NCI-H1105 (cell line): ENCODE results near the gene ZDHHC18.
"Not testable (repeated sequence)": the region's sequence is repeated elsewhere in the genome, so short reads cannot be mapped to it uniquely, and the experiment has no call there.

ENCODE experiments used
- DNase-seq: peaks from one replicate; lab custom pipeline; 2025; lab: John Stamatoyannopoulos, UW

The ZDHHC18 gene

GRCh38 chr1:26833432-26834405 is 7.2 kb downstream of the ZDHHC18 start:
- DNase-seq: no peak

DNA sequence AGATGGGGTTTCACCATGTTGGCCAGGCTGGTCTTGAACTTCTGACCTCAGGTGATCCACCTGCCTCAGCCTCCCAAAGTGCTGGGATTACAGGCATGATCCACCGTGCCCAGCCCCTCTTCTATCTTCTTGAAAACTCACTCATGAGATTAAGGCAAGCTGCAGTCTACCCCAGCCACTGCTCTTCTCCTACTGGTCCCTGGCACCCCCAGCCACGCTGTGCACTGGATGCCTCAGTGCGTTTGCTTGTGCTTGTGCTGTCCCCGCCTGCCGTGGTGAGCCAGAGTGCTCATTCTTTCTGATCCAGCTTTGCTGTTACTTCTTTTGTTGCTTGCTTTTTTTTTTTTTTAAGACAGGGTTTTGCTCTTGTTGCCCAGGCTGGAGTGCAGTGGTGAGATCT is 11.2 kb downstream of the ZDHHC18 start:
- DNase-seq: not testable (repeated sequence)

DNA sequence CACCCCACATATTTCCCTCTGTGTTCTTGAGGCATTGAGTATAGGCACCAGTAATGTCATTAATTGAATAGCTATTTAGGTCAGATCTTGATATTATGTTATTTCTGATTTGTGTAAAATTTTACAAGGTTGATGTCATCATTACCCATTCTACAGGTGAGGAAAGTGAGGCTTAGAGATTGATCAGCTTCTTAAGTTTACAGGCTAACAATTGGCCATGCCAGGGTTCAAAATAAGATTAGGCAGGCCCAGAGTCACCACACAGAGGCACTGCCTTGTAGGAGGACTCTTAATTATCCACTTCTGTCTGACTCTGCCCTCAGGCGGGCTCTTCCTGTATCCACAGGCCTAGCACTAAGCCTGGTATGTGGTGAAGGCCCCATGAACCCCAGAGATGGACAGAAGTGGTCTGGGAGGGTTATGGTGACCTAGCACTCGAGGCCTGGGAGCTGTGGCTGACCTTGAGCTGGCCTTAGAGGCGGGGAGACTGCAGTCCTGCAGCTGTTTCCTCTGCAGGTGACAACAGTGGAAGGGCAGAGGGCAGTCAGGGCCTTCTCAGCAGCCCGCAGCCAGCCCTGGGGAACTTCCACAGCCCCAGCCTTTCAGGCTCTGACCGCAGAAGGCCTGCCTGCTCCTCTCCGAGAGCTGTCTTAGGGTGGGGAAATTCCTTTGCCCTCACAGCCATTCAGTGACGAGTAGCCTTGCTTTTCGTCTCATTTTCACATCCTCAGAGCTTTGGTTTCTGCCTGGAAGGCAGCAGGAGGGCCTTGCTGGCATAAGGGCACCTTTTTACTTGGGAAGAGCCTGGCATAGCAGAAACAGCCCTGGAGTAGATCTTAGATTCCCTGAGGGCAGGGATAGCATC is 12.2 kb downstream of the ZDHHC18 start:
- DNase-seq: no peak

DNA sequence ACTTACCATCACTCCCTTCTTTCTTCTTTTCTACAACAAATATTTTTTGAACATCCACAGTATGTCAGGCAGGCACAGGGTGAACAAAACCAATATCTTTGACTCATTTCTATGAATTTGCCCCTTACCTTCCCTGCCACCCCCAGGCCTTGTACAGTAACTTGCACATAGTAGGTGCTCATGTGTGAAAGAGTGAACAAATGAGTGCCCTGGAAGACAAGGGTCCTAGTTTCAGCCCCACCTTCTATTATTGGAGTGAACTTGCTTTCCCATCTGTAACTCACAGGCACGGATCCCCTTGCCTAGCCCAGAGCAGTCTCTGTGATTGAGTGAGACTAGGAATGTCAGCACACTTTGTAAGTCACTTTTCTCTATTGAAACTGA is 12.8 kb downstream of the ZDHHC18 start:
- DNase-seq: no peak

- DNase-seq: no peak
Observed at GRCh38 chr1:26839779-26840178, 13.3 kb downstream of the ZDHHC18 start.

- no peak for DNase-seq
Observed at GRCh38 chr1:26844424-26845196, 18.1 kb downstream of the ZDHHC18 start.

- not testable (repeated sequence) for DNase-seq
Observed at GRCh38 chr1:26847826-26848225, 21.3 kb downstream of the ZDHHC18 start.

- no peak for DNase-seq
Observed at GRCh38 chr1:26848499-26848898, 22.0 kb downstream of the ZDHHC18 start.

- DNase-seq: no peak
Observed at GRCh38 chr1:26848941-26849774, 22.7 kb downstream of the ZDHHC18 start.

- DNase-seq: no peak
Observed at GRCh38 chr1:26851106-26851684, 24.7 kb downstream of the ZDHHC18 start.

- no peak for DNase-seq
Observed at GRCh38 chr1:26852701-26853100, 26.2 kb downstream of the ZDHHC18 start.

DNA sequence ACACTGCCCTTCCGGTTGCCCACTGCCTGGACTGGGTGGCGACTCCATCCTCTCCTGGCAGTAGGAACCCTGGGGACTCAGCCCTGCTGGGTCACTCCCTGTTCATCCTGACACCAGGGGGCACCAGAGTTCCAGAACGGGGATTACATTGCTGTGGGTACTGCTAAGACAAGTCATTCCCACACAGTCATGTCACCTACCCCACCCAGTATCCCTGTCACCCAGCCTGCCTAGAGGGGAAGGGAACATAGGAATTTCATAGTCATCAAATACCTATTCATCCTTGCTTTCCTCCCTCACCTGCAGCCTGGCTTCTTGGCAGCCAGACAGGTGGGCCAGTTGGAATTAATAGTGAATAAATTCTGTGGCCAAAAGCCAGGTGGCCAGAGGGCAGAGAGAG is 26.7 kb downstream of the ZDHHC18 start:
- DNase-seq: peak; percentile 46

DNA sequence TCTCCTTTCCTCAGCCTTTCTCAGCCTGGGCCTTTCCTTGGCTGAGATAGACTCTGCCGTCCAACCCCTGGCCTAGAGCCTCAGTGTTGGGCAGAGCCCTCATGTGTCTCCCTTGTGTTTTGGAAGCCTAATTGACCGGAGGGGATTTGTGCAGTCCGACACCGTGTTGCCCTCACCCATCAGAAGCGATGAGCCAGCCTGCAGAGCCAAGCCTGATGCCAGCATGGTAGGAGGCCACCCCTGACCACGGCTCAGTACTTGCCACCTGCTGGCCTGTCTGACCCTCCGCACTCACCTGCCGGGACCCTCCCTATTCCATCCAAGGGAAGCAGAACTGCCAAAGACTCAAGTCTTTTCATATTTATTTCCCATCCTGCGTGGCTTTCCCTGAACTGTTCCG is 27.1 kb downstream of the ZDHHC18 start:
- DNase-seq: no peak

DNA sequence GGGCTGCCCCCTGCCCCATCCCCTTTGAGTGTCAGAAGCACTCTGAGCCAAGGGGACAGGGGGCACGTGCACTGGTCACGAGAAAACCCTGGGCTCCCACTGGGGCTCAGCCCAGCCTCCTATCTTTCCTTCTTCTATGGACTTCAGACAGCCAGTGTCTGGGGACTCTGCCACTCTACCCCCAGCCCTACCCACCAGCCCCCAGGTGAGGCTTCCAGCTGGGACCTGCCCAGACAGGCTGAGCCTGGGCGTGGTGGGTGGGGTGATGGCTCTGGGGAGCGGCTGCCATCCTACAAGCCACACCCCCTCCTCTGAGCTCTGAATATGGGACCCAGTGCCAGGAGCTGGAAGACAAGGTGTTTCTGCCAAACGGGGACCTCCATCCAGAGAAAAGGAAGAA is 28.4 kb downstream of the ZDHHC18 start:
- peak; percentile 43 for DNase-seq

DNA sequence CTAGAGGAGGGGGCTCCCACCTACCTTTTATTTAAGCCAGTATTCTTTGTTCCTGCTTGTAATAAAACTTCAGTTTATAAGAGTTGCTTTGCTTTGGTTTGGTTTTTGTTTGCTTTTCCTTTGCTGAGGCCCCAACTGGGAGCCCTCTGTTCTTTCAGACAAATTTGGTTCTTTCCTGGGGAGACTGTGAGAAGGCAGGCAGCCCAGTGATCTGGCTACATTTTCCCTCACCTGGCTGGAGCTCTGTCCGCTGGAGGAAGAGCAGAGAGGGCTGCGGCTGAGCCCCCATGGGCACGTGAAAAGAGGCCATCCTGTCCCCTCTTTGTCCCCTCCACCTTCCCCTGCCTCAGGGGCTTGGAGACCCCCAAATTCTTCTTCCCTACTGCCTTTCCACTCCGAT is 29.1 kb downstream of the ZDHHC18 start:
- no peak for DNase-seq

DNA sequence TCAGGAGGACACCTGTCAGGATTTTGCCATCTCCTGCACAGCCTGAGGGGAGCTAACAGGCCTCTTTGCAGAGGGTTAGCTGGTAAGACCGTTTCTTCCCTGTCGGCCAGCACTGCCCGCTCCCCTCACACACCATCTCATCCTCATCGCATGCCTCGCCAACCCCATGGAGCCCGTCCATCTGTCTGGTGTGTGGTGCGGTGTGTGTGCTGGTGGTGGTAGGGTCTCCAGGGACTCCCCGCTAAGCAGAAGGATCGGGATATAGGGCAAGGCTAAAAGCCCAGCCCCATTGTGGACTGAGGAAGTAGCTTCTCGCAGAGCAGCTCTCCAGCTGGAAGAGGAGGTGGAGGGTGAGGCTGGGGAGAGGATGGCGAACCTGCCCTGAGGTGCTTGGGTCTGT is 29.7 kb downstream of the ZDHHC18 start:
- DNase-seq: no peak

DNA sequence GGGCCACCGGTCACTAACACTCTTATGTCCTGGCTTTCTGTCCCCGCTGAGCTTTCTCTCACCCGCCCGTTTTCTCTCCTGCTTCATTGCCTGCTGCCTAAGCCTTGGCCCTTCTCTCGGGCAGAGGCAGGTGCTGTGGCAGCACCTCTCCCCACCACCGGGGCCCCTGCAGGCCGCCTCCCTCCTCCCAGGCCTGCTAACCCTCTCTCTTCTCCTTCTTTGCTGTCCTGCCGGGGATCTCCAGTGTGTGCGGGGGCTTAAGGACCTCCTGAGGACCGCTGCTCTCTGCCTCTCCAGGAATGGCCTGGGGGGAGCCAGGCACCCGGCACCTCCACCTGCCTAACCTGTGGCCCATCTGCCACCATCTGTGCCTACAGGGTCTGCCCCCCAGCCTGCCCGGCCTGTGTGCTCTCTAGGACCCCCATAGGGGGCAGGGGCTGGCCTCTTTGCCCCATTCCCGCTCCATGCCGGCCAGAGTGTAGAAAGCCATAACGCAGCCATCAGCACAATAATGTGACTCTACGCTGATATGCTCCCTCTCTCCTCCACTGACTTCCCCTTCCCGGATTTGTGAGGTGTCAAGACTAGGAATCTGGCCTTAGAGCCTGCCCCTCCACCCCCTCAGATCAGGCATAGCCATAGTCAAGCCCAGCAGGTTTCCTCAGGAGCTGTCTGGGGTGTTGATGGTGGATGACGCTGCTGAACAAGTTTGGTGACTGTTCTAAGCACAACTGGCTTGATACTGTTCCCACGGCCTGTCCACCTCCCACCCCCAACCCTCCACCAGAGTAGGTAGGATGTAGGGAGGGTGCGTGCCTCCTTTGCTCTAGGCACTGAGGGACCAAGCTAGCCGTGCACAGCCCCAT is 30.3 kb downstream of the ZDHHC18 start:
- no peak for DNase-seq

DNA sequence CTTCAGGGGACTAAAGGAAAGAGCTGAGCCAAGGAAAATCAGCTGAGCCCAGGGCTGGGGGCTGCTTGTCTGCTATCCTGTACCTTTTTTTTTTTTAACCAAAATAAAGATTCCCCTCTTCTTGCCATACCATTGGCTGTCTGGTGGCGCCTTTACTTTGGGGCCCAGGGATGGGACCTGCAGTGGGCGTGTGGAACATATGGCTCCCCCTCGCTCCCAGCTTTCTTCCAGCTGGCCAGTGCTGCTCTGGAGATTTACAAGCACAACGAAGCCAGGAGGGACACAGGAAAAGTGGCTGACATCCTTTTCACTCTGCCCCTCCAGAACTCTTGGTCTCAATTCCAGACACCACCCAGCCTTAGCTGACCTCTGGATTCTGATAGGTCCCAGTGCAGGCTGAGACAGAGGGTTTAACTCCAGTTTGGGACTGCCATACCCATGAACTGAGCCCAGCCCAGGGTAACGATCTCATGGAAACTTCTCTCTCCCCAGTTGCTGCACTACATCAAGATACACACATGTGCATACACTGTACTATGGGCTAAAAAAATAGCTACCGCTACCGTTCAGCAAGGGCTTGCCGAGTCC is 31.1 kb downstream of the ZDHHC18 start:
- DNase-seq: no peak

DNA sequence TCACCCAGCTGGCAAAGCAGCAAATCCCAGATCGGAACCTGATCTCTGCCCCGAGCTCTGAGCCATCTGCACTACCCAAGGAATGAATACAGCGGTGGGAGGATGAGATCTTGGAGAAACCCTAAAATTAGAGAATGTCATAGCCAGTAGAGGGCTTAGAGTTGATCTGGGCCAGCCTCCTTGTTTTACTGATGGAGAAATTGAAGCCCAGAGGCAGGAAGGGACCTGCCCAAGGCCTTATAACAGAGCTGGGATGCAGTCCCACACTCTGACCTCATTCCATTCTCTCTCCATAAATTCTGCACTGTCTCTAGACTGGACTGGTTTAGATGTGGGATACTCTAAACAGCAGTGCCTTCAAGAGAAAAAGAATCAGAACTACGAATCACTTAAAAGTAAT is 31.7 kb downstream of the ZDHHC18 start:
- no peak for DNase-seq
